ENCODE results near the gene RHBDL3.

Gene RHBDL3, protein sequence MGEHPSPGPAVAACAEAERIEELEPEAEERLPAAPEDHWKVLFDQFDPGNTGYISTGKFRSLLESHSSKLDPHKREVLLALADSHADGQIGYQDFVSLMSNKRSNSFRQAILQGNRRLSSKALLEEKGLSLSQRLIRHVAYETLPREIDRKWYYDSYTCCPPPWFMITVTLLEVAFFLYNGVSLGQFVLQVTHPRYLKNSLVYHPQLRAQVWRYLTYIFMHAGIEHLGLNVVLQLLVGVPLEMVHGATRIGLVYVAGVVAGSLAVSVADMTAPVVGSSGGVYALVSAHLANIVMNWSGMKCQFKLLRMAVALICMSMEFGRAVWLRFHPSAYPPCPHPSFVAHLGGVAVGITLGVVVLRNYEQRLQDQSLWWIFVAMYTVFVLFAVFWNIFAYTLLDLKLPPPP

DNA sequence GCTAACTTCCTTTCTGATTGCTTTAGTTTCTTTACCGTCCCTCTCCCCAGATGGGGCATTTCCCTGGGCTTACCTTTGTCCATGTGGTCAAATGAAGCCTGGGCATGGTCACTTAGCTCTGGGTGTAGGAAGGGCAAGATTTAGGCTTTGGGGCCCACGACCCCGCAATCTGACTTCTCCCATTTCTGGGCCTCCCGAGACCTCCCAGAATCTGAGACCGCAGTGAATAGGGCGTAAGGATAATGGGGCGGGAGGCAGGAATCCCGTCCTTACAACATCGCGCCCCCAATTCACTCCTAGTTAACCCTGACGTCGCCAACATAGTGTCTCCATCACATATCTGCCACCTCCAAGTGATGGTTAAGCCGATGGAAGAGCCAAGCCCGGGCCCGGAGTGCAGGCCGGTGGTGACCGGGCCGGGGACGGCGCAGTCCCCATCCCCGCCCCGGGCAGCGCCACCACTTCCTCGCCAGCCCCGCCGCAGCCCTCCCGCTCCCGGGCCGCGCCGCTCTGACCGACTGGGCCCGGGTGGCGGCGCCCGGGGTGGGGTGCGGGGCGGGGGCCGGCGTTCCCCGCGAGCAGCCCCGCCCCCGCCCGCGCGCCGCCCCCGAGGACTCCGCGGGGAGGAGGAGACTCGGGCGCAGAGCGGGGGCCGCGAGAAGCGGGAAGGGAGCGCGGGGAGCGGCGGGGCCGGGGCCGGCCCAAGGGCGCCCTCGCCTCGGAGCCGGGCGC is at the start of gene RHBDL3:
Gene RHBDL3 (plus strand): TSS at position 641 of the 732 bp plus-strand sequence. CDS start 358 bp downstream, outside the sequence.
- TF ChIP-seq, protein P1, sequence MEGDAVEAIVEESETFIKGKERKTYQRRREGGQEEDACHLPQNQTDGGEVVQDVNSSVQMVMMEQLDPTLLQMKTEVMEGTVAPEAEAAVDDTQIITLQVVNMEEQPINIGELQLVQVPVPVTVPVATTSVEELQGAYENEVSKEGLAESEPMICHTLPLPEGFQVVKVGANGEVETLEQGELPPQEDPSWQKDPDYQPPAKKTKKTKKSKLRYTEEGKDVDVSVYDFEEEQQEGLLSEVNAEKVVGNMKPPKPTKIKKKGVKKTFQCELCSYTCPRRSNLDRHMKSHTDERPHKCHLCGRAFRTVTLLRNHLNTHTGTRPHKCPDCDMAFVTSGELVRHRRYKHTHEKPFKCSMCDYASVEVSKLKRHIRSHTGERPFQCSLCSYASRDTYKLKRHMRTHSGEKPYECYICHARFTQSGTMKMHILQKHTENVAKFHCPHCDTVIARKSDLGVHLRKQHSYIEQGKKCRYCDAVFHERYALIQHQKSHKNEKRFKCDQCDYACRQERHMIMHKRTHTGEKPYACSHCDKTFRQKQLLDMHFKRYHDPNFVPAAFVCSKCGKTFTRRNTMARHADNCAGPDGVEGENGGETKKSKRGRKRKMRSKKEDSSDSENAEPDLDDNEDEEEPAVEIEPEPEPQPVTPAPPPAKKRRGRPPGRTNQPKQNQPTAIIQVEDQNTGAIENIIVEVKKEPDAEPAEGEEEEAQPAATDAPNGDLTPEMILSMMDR (conservative IDR thresholded peaks at IDR 0.05): peak; percentile 4; the same call in 1 of the 2 replicates
- peak within 1 kb of the TSS; percentile 45; the same call in 1 of the 2 replicates for H3K27ac ChIP-seq

DNA sequence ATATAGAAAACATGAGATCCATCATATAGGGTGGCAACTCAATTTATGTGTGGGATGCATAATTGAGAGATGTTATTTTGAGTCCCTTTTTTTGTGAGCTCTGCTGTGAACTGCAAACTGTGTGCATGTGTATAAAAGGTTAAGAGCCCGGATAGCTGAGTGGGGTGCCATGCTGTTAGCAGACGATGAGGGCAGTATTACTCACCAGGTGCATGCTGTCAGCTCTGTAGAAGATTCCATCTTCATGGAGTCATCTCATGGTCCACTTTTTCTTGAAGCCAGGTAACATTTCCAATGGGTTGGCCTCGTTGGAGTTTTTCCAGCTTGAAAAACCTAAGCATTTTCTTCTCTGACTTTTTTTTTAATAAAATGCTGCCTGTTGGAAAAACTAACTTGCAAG is 43.0 kb upstream of the RHBDL3 start:
- TF ChIP-seq, protein P1 (conservative IDR thresholded peaks at IDR 0.05): no peak
- H3K27ac ChIP-seq: no peak overlapping the region

DNA sequence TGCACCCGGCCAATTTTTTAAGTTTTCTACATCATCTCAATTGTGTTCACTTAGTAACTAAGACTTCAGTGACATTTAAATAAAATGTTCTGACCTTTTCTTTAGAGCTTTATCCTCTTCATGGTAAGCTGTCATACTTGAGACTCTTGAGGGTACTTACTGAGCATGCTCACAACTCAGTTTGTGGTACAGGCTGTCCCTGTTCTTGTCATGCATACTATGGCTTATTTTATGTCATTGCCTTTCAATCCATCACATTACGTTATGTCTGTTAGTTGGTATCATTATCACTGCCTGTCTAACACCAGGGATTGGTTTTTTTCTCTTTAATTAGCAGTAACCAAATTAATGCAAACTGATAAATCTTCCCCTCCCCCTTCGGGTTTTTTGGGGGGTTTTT is 41.9 kb upstream of the RHBDL3 start:
- TF ChIP-seq, protein P1 (conservative IDR thresholded peaks at IDR 0.05): no peak
- H3K27ac ChIP-seq: no peak overlapping the region

DNA sequence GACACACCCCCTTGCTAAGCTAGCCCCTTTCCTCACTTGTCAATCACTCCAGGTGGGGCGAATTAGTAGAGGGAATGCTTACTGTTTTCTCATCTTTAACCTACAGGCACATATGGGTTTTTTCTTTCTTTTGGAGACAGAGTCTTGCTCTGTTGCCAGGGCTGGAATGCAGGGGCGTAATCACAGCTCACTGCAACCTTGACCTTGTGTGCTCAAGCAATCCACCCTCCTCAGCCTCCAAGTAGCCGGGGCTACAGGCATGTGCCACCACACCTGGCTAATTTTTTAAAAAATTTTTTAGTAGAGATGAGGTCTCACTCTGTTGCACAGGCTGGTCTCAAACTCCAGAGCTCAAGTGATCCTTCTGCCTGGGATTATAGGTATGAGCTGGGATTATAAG is 38.7 kb upstream of the RHBDL3 start:
- TF ChIP-seq, protein P1 (conservative IDR thresholded peaks at IDR 0.05): no peak
- H3K27ac ChIP-seq: no peak overlapping the region

DNA sequence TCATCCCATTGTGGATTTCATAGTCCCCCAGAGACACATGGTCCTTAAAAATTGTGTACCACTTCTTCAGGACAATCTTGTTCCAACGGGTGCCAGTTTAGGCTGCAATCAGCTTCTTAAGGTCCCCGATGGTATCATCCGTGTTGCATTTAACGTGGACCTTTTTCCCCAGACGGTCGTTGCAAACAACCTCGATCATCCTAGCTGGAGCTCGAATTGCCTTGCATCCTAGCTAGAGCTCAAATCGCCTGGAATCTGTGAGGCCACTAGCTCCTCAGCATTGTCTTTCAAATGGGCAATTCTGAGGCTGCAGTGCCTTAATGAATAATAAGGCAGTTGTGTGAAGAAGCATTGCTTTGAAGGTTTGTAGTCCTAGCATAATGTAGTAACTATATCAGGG is 37.7 kb upstream of the RHBDL3 start:
- TF ChIP-seq, protein P1 (conservative IDR thresholded peaks at IDR 0.05): no peak
- H3K27ac ChIP-seq: no peak overlapping the region

DNA sequence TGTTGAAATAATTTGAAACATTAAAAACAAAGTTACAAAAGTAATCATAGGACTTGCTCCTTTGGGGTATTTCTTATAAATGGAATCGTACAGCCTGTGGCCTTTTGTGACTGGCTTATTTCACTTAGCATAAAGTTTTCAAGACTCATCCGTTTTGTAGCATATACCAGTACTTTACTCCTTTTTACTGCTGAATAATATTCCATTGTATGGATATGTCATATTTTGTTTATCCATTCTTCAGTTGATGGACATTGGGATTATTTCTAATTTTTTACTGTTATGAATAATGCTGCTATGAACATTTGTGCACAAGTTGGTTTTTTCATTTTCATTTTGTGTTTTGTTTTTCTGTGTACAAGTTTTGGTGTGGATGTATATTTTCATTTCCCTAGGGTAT is 30.0 kb upstream of the RHBDL3 start:
- TF ChIP-seq, protein P1 (conservative IDR thresholded peaks at IDR 0.05): no peak
- H3K27ac ChIP-seq: no peak overlapping the region

DNA sequence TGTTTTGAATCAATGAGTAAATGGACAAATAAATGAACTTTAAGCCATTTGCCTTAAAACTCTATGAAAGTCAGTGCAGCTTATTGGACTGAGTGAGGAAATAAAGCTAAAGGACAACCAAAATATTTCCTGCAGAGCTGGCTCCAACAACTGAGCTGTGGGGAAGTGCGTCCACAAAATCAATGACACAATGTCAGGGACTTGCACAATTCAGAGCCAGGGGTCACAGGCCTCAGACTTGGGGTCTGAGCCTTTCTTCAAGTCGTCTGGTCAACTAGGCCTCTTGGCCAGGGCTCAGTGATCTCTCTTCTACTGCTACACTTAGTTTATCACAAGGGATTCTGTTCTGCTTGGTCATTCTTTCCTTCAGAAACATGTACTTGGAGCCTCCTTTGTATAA is 26.2 kb upstream of the RHBDL3 start:
- TF ChIP-seq, protein P1 (conservative IDR thresholded peaks at IDR 0.05): no peak
- no peak overlapping the region for H3K27ac ChIP-seq
